Measurements from ENCODE around the gene CENPC.
"Not testable (repeated sequence)": the region's sequence is repeated elsewhere in the genome, so short reads cannot be mapped to it uniquely, and the experiment has no call there.

DNA sequence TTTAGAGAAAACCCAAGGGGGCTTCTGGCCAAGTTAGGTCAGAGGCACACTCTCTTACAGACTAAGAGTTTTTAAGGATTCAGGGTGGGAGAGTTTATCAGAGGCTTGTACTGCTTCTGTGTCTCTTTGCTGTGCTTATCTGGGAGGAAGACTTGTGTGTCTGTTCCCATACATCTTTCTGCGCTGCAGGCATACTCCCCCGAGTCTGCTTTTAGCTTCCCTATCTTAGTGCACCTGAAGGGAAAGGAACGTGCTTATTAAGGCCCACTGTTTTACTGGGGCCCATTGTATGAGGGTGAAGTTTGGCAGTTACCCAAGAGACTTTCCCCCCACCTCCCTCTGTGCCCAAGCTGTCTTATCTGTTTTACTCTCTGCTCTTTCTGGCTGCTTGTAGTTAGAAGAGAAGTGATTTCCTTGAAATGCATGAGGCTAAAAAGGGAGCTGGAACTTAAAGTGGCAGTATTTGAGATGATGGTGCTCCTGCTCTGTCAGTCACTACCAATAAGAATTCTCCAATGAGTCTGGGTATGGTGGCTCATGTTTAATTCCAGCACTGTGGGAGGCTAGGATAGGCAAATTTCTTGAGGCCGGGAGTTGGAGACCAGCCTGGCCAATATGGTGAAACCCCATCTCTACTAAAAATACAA, 7.0 kb upstream of the CENPC start:
- not testable (repeated sequence) for TF ChIP-seq CTCF, POLR2A (IDR thresholded peaks at IDR 0.05)

Data from lower leg skin (tissue), 3 donors.